Effector CD8-positive, alpha-beta T cell (primary cell): ENCODE measurements around the gene CCDC148.

Experiments used
- DNase-seq: peaks from one replicate; lab custom pipeline; 2025; lab: John Stamatoyannopoulos, UW

Gene CCDC148

GRCh38 chr2:158172719-158173118, 283.8 kb downstream of the CCDC148 start:
- DNase-seq = no peak

DNA sequence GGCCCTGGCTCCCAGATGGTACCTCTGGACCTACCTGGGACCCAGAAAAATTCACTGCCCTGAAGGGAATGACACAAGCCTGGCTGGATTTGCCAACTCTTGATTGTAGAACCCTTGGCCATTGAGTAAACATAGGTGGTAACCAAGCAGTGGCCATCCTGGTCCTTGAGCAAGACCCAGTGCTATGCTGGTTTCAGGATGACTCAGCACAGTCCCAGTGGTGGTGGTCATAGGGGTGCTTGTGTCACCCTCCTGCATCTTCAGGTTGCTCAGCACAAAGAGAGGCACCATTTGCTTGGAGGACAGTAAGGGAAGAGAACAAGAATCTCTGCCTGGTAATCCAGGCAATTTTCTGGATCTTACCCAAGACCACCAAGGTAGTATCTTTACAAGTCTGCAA, 302.0 kb downstream of the CCDC148 start:
- no peak for DNase-seq

GRCh38 chr2:158153270-158154015, 303.1 kb downstream of the CCDC148 start:
- DNase-seq = no peak

DNA sequence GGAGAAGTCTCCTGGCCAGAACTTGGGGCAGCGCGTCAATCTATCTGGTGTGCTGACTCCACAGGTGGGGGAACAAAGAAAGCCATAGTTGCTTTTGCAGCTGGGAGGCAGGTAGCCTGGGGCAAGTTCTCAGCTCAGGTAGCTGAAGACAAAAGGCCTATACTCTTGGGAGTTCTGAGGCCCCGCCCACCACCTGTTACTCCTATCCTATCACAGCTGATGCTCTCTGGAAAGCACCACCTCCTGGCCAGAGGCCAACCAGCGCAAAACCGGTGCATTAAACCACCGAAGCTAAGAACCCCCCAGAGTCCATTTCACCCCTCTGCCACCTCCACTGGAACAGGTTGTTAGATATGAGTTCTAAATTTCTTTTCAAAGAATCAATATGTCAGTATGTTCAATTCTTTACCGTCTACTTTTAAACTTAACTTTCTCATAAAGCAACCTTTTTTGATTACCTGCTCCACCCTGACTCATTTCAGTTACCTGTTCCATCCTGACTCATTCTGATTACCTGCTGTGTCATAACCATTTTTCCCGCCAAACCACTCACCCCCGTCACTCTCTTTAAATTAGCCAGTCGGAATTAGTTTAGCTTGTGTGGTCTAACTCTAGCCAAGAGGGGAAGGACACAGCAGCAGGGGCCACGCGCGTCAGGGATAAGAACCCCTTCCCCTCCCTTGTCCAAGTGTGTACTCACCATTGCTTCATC, 311.5 kb downstream of the CCDC148 start:
- no peak for DNase-seq

- DNase-seq = no peak
Measured at GRCh38 chr2:158143703-158144360, 312.7 kb downstream of the CCDC148 start.

- no peak for DNase-seq
Measured at GRCh38 chr2:158142568-158143332, 313.8 kb downstream of the CCDC148 start.

DNA sequence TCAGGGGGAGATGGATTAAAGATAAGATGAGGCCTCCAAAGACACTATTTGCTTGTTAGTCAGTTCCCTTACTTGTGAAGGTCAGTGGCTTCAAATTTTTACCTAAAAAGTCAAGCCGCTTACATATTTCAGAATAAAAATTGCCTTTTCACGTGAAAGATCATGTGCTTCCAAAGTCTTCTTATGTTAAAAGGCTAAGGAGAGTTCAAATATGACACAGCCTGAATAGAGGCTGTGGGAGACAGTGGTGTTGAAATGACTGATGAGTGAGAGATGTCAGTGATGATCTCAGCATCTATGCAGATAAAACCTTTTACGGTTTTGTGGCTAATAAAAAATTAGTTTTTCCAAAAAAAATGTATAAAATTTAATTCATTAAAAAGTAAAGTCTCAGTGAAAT, 314.4 kb downstream of the CCDC148 start:
- DNase-seq = no peak

DNA sequence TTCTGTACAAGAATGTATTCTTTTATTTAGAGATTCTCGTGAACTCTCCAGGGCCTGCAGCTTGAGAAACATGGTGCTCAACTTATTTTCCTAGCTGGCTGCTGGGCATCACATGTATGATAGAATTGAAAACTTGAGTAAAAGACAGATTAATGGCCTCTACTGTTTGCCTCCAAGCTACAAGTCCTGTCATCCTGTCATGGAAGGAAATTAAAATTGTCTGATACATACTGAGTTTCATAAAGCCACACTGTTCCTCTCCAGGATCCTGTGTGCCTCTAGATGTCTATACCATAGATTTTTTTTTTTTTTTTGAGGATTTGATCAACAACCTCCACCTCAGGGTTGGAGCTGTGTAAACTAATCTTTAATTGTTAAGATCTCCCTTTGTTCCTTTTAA, 316.4 kb downstream of the CCDC148 start:
- no peak for DNase-seq

- DNase-seq = no peak
Measured at GRCh38 chr2:158138255-158138654, 318.3 kb downstream of the CCDC148 start.

- DNase-seq = no peak
Measured at GRCh38 chr2:158135096-158135495, 321.5 kb downstream of the CCDC148 start.

GRCh38 chr2:158134655-158135054, 321.9 kb downstream of the CCDC148 start:
- DNase-seq = no peak

GRCh38 chr2:158134055-158134454, 322.5 kb downstream of the CCDC148 start:
- no peak for DNase-seq

DNA sequence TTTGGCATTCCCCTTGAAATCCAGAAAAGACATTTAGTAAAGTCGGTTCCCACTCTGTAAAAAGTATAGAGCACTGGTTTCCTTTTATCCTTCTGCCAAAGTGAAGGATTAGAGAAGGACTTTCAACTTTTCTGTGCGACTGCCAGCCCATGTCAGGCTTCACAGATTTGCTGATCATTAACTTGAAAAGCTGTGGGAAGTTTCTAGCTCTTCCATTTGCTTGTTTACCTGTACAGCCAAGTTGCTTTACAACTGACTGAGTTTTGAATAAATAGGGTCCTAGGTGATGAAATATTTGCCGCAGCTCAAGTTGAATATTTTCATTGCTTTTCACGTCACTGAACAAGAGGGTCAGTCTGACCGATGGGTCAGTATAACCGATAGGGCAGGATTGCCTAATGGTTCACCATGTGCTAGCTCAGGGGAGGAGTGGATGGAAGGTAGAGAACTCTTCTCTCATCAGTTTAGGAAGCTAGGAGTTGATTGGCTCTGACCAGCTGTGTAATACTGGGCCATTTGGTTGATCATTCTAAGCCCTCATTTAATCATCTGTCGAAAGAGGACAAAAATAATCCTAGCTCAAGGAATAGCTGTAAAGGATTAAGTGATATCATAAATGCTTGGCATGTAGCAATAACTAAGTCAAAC, 324.5 kb downstream of the CCDC148 start:
- DNase-seq = no peak

DNA sequence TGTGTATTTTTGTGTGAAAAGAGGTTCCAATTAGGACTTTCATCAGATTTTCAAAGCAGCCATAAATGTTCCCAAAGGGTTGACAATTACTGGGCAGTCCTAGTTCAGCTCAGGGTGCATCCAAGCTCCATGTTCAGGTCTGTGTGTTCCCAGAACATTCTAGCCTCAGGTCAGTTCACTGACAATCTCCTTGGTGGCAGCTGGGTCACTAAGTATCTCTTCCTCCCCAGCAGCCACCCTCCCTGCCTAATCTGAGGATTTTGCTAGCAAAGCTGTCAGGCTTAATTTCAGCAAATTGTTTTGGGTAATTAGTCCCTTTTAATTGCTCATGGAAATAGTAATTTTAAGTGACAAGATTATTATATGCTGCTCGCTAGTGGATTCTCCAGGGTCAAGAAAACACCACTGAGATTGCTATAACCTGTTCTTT, 325.1 kb downstream of the CCDC148 start:
- no peak for DNase-seq

GRCh38 chr2:158130832-158131473, 325.6 kb downstream of the CCDC148 start:
- DNase-seq = no peak

DNA sequence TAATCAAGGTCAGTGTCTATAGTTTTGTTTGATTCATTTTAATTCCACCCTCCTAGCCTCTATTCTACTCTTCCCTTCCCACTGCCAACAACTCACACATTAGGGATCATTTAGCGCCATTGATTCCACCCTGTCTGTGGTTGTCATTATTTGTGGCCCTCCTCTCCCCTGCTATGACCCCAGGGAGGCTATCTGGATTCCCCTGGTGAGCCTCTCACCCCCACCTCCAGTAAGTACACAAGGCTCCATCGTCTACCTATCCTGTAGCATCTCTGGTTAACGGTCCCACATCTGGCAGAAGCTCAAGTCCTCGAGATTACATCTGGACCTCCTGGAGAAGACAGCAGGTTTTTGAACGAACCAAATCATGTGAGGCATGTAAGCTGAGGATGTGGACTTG, 327.5 kb downstream of the CCDC148 start:
- no peak for DNase-seq

GRCh38 chr2:158128168-158128973, 328.2 kb downstream of the CCDC148 start:
- DNase-seq = no peak

DNA sequence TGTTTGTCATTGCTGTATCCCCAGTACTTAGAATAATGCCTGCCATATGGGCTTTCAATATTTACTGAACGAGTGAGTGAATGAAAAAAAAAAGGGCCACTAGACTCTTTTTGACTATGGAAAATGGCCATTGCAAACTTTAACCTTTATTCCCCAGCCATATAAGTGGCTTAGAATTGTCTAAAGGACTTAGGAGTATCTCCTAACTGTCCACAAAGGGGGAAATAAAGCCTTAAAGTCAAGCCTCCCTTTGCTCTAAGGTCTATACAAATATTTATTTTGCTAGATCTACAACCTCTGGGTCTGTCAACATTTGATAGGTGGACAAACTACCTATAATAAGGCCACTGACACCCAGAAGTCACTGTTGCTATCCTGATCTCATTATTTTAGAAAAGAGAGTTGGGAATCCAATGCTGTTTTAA, 329.2 kb downstream of the CCDC148 start:
- DNase-seq = no peak

GRCh38 chr2:158125756-158126498, 330.6 kb downstream of the CCDC148 start:
- no peak for DNase-seq

- DNase-seq = no peak
Measured at GRCh38 chr2:158124896-158125295, 331.7 kb downstream of the CCDC148 start.
